PC-9 (cell line): ENCODE measurements around the gene RB1.

ENCODE experiments used
- CTCF ChIP-seq: fragments of 200-600 bp; sonication (generic); conservative IDR thresholded peaks from 2 replicates; pipeline ENCODE4 v1.6.1; 2017; ENCODE audit warnings: mixed run types, antibody characterized with exemption, mild to moderate bottlenecking, moderate library complexity
- EZH2 ChIP-seq: fragments of 200-600 bp; sonication (generic); IDR thresholded peaks from 2 replicates; pipeline ENCODE4 v1.8.0; 2017; ENCODE audit warnings: antibody characterized with exemption, low read depth

GRCh38 chr13:48434200-48434599, 130.6 kb downstream of the RB1 start:
- TF ChIP-seq CTCF (no peak), EZH2 (no peak)
